SK-N-SH treated with all-trans-retinoic acid at 6 μM for 48 hours (cell line): ENCODE measurements around the gene SH3TC2.

Experiments used
- ARNTL ChIP-seq: fragments of 450-650 bp; formaldehyde crosslinking; IDR thresholded peaks from 2 replicates; pipeline ENCODE4 v1.5.0; 2020; ENCODE audit warnings: low read depth, mild to moderate bottlenecking, moderate library complexity, borderline replicate concordance
- CREB5 ChIP-seq: fragments of 250-450 bp; sonication (Bioruptor Pico); IDR thresholded peaks from 2 replicates; pipeline ENCODE4 v1.5.1; 2020; ENCODE audit warnings: low read depth, mild to moderate bottlenecking, moderate library complexity
- CSDC2 ChIP-seq: fragments of 250-450 bp; sonication (Bioruptor Pico); IDR thresholded peaks from 2 replicates; pipeline ENCODE4 v1.5.0; 2020; ENCODE audit warnings: mild to moderate bottlenecking, moderate library complexity
- CSRNP3 ChIP-seq: fragments of 250-450 bp; sonication (Bioruptor Pico); IDR thresholded peaks from 2 replicates; pipeline ENCODE4 v1.5.1; 2021; ENCODE audit warnings: mild to moderate bottlenecking, moderate library complexity
- GLIS3 ChIP-seq: fragments of 250-450 bp; sonication (Bioruptor Pico); IDR thresholded peaks from 2 replicates; pipeline ENCODE4 v1.5.0; 2020; ENCODE audit warnings: mild to moderate bottlenecking, moderate library complexity
- OSR1 ChIP-seq: fragments of 250-450 bp; sonication (Bioruptor Pico); IDR thresholded peaks from 2 replicates; pipeline ENCODE4 v1.8.0; 2022; ENCODE audit warnings: moderate library complexity, mild to moderate bottlenecking, inconsistent platforms
- PATZ1 ChIP-seq: fragments of 250-450 bp; sonication (Bioruptor Pico); IDR thresholded peaks from 2 replicates; pipeline ENCODE4 v1.8.0; 2020; ENCODE audit warnings: mild to moderate bottlenecking, moderate library complexity, borderline replicate concordance
- PPARA ChIP-seq: fragments of 250-450 bp; sonication (Bioruptor Pico); IDR thresholded peaks from 2 replicates; pipeline ENCODE4 v1.5.0; 2020; ENCODE audit warnings: mild to moderate bottlenecking, borderline replicate concordance
- RARB ChIP-seq: fragments of 250-450 bp; sonication (Bioruptor Pico); IDR thresholded peaks from 2 replicates; pipeline ENCODE4 v1.8.0; 2021; ENCODE audit warnings: mild to moderate bottlenecking, moderate library complexity
- ZC3H10 ChIP-seq: fragments of 250-450 bp; sonication (Bioruptor Pico); IDR thresholded peaks from 2 replicates; pipeline ENCODE4 v1.5.1; 2021; ENCODE audit warnings: mild to moderate bottlenecking, moderate library complexity
- ZFP3 ChIP-seq: fragments of 250-450 bp; sonication (Bioruptor Pico); IDR thresholded peaks from 2 replicates; pipeline ENCODE4 v1.5.0; 2020; ENCODE audit warnings: mild to moderate bottlenecking, moderate library complexity
- ZFP30 ChIP-seq: fragments of 450-650 bp; formaldehyde crosslinking; IDR thresholded peaks from 2 replicates; pipeline ENCODE4 v1.5.0; 2022; ENCODE audit warnings: mild to moderate bottlenecking, moderate library complexity
- ZNF565 ChIP-seq: fragments of 450-650 bp; formaldehyde crosslinking; conservative IDR thresholded peaks from 2 replicates; pipeline ENCODE4 v1.5.0; 2020; ENCODE audit warnings: low read depth, mild to moderate bottlenecking, moderate library complexity

- no peak for TF ChIP-seq OSR1 (CRISPR knock-in tag)
- TF ChIP-seq PATZ1 (CRISPR knock-in tag): no peak
- no peak for TF ChIP-seq ZFP3
- TF ChIP-seq GLIS3 (CRISPR knock-in tag): no peak
- TF ChIP-seq PPARA: no peak
- no peak for TF ChIP-seq CREB5 (CRISPR knock-in tag)
- TF ChIP-seq RARB (CRISPR knock-in tag): no peak
- TF ChIP-seq ARNTL: no peak
- TF ChIP-seq CSDC2: no peak
- no peak for TF ChIP-seq CSRNP3 (CRISPR knock-in tag)
- no peak for TF ChIP-seq ZC3H10 (CRISPR knock-in tag)
- TF ChIP-seq ZFP30: no peak
- TF ChIP-seq ZNF565 (CRISPR knock-in tag): no peak
These were observed 32.1 kb upstream of the SH3TC2 start for GRCh38 chr5:149094996-149095395.
